PC-3 (cell line): ENCODE data around the gene CSH1. TPM values are rescaled to one million over a fixed set of nuclear protein-coding genes. Genes with fewer than 3 reads are reported as not detected.

ENCODE experiments used
- ATAC-seq: fragments of 200-7000 bp; cut with Tn5 transposase; 2 replicates; pipeline ENCODE4 v1.9.1; 2020; ENCODE audit warnings: mild to moderate bottlenecking, moderate library complexity
- BruUV-seq: library from RNA; stranded (reverse); fragments of 400-500 nt; replicated peaks from 2 replicates; lab custom pipeline; 2021; lab: Mats Ljungman, UMichigan
- CTCF ChIA-PET: fragments of 300-600 bp; sonication (Branson Sonifier 250); formaldehyde crosslinking; loops from one replicate; lab custom pipeline; 2022; ENCODE audit warnings: antibody characterized with exemption; lab: Charles Lee
- POLR2A ChIA-PET: fragments of 300-600 bp; sonication (Branson Sonifier 250); formaldehyde crosslinking; loops from one replicate; lab custom pipeline; 2022; ENCODE audit warnings: antibody characterized with exemption; ENCODE audit not compliant: unreplicated experiment; lab: Charles Lee
- DNase-seq: peaks from one replicate; pipeline ENCODE4 v3.0.0-alpha.2; 2015
- H2AFZ ChIP-seq: fragments of 300-600 bp; sonication (generic); 2 replicates; pipeline ENCODE4 v1.6.0; 2016; ENCODE audit warnings: antibody characterized with exemption, low read length
- H3F3A ChIP-seq: fragments of 300-600 bp; sonication (generic); one replicate; pipeline ENCODE4 v1.6.0; 2017; ENCODE audit warnings: antibody characterized with exemption, low read length, control low read depth, mild to moderate bottlenecking; ENCODE audit not compliant: unreplicated experiment
- H3K27ac ChIP-seq: fragments of 300-600 bp; sonication (generic); 2 replicates; pipeline ENCODE4 v1.5.1; 2016; ENCODE audit warnings: mild to moderate bottlenecking, low read length
- H3K27me3 ChIP-seq: fragments of 300-600 bp; sonication (generic); 2 replicates; pipeline ENCODE4 v1.6.1; 2016; ENCODE audit warnings: low read length, mixed read lengths
- H3K36me3 ChIP-seq: fragments of 300-600 bp; sonication (generic); 2 replicates; pipeline ENCODE4 v1.6.1; 2016; ENCODE audit warnings: low read depth, mixed run types, low read length, mixed read lengths
- H3K4me1 ChIP-seq: fragments of 300-600 bp; sonication (generic); 2 replicates; pipeline ENCODE4 v1.5.1; 2016; ENCODE audit warnings: low read length; ENCODE audit not compliant: insufficient read depth
- H3K4me2 ChIP-seq: fragments of 300-600 bp; sonication (generic); 2 replicates; pipeline ENCODE4 v1.6.0; 2016; ENCODE audit warnings: low read length
- H3K4me3 ChIP-seq: fragments of 300-600 bp; sonication (generic); 2 replicates; pipeline ENCODE4 v1.5.1; 2016; ENCODE audit warnings: mild to moderate bottlenecking, low read length, mixed read lengths
- H3K79me2 ChIP-seq: fragments of 300-600 bp; sonication (generic); 2 replicates; pipeline ENCODE4 v1.6.1; 2017; ENCODE audit warnings: low read length, mixed read lengths
- H3K9ac ChIP-seq: fragments of 300-600 bp; sonication (generic); 2 replicates; pipeline ENCODE4 v1.6.0; 2016; ENCODE audit warnings: mild to moderate bottlenecking, low read length
- H3K9me2 ChIP-seq: fragments of 300-600 bp; sonication (generic); replicated peaks from 2 replicates; pipeline ENCODE4 v1.6.1; 2016; ENCODE audit warnings: mixed run types, low read length, mixed read lengths
- H3K9me3 ChIP-seq: fragments of 300-600 bp; sonication (generic); 2 replicates; pipeline ENCODE4 v1.6.1; 2016; ENCODE audit warnings: low read length, mixed read lengths
- H4K20me1 ChIP-seq: fragments of 300-600 bp; sonication (generic); 2 replicates; pipeline ENCODE4 v1.6.1; 2016; ENCODE audit warnings: low read length, mixed read lengths
- EZH2 ChIP-seq: fragments of 300-600 bp; sonication (generic); IDR thresholded peaks from one replicate; pipeline ENCODE4 v1.6.1; 2017; ENCODE audit warnings: antibody characterized with exemption, mild to moderate bottlenecking, low read length; ENCODE audit not compliant: unreplicated experiment
- EZH2phosphoT487 ChIP-seq: fragments of 300-600 bp; sonication (generic); IDR thresholded peaks from 2 replicates; pipeline ENCODE4 v1.6.1; 2018; ENCODE audit warnings: mild to moderate bottlenecking, antibody characterized with exemption, low read length, borderline replicate concordance
- intact Hi-C: fragments of 100-400 bp; cut with micrococcal nuclease; formaldehyde crosslinking; loops from 2 replicates; pipeline ENCODE4 v1.9.0; 2023
- total RNA-seq: library from RNA; depleted of rRNA; stranded (reverse); fragments of >200 nt; gene quantifications from 2 replicates; pipeline ENCODE4 v1.2.3, GENCODE V29; 2014; rRNA removed
- TF ChIP-seq, protein P1 (sequence below): fragments of 300-600 bp; sonication (generic); conservative IDR thresholded peaks from 2 replicates; pipeline ENCODE4 v1.5.1; 2017; ENCODE audit warnings: antibody characterized with exemption, low read depth, mild to moderate bottlenecking, low read length

Gene CSH1
- total RNA-seq, 1 experiment from 2014 or later: not detected

- Histone ChIP-seq H3K4me2 (no peak overlapping the region), H4K20me1 (0 out of 2 replicates have a peak, but pooled peaks cover 1% of the 10 kb centered on the region), H3K4me3 (no peak overlapping the region), H3K27me3 (no peaks in the 10 kb centered on the region), H3K9ac (no peak overlapping the region), H3K4me1 (peaks cover 9% of the 10 kb centered on the region), H3K27ac (no peak overlapping the region), H3K79me2 (peaks cover 18% of the 10 kb centered on the region), H3K9me2 (no peaks in the 10 kb centered on the region), H3K36me3 (no peaks in the 10 kb centered on the region), H2AFZ (no peak overlapping the region), H3F3A (no peaks in the 10 kb centered on the region), H3K9me3 (peaks cover 3% of the 10 kb centered on the region; the same call in 1 of the 2 replicates)
- ChIA-PET POLR2A (no interaction called here), CTCF (no interaction called here)
- no peak for DNase-seq
- intact Hi-C loops: no loop called here
- no peak for ATAC-seq
- BruUV-seq: no TSS peak
- TF ChIP-seq, protein P1, sequence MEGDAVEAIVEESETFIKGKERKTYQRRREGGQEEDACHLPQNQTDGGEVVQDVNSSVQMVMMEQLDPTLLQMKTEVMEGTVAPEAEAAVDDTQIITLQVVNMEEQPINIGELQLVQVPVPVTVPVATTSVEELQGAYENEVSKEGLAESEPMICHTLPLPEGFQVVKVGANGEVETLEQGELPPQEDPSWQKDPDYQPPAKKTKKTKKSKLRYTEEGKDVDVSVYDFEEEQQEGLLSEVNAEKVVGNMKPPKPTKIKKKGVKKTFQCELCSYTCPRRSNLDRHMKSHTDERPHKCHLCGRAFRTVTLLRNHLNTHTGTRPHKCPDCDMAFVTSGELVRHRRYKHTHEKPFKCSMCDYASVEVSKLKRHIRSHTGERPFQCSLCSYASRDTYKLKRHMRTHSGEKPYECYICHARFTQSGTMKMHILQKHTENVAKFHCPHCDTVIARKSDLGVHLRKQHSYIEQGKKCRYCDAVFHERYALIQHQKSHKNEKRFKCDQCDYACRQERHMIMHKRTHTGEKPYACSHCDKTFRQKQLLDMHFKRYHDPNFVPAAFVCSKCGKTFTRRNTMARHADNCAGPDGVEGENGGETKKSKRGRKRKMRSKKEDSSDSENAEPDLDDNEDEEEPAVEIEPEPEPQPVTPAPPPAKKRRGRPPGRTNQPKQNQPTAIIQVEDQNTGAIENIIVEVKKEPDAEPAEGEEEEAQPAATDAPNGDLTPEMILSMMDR: no peak
- TF ChIP-seq EZH2phosphoT487 (no peak), EZH2 (no peak)
Measured at GRCh38 chr17:63845509-63845908, 50.9 kb downstream of the CSH1 start.

Other genes starting within 250 kb of the CSH1 start
- 19.4 and 43.0 TPM in 2 replicates for gene LIMD2, start 196.4 kb downstream of the CSH1 start, total RNA-seq
- 17.9 and 26.3 TPM in 2 replicates for gene STRADA, start 154.8 kb downstream of the CSH1 start, total RNA-seq
- gene CCDC47, start 123.0 kb downstream of the CSH1 start, total RNA-seq: 147 and 163 TPM in 2 replicates
- 72.4 and 89.0 TPM in 2 replicates for gene DDX42, start 122.4 kb downstream of the CSH1 start, total RNA-seq
- gene PSMC5, start 69.1 kb downstream of the CSH1 start, total RNA-seq: 163 and 205 TPM in 2 replicates
- gene FTSJ3, start 68.9 kb downstream of the CSH1 start, total RNA-seq: 82.4 and 112 TPM in 2 replicates
- 152 and 156 TPM in 2 replicates for gene SMARCD2, start 53.9 kb downstream of the CSH1 start, total RNA-seq
- gene CSH2, start 22.9 kb downstream of the CSH1 start, total RNA-seq: not detected in 2 replicates
- not detected in 2 replicates for gene GH2, start 14.6 kb downstream of the CSH1 start, total RNA-seq
- not detected in 2 replicates for gene CSHL1, start 14.7 kb upstream of the CSH1 start, total RNA-seq
- gene GH1, start 22.3 kb upstream of the CSH1 start, total RNA-seq: not detected in 2 replicates
- not detected in 2 replicates for gene CD79B, start 35.8 kb upstream of the CSH1 start, total RNA-seq
- 0.06 TPM in 1 of 2 replicates, not detected in the other for gene SCN4A, start 76.3 kb upstream of the CSH1 start, total RNA-seq
- 0.77 and 1.2 TPM in 2 replicates for gene PRR29, start 101.8 kb upstream of the CSH1 start, total RNA-seq
- gene ICAM2, start 124.1 kb upstream of the CSH1 start, total RNA-seq: not detected in 2 replicates
- 13.5 and 17.9 TPM in 2 replicates for gene ERN1, start 233.6 kb upstream of the CSH1 start, total RNA-seq